Measurements from ENCODE around the gene DHX40.
A peak's percentile ranks its signal among the peaks of the same experiment; 100 is the strongest.
"Not testable (repeated sequence)": the region's sequence is repeated elsewhere in the genome, so short reads cannot be mapped to it uniquely, and the experiment has no call there.

DHX40 gene

DNA sequence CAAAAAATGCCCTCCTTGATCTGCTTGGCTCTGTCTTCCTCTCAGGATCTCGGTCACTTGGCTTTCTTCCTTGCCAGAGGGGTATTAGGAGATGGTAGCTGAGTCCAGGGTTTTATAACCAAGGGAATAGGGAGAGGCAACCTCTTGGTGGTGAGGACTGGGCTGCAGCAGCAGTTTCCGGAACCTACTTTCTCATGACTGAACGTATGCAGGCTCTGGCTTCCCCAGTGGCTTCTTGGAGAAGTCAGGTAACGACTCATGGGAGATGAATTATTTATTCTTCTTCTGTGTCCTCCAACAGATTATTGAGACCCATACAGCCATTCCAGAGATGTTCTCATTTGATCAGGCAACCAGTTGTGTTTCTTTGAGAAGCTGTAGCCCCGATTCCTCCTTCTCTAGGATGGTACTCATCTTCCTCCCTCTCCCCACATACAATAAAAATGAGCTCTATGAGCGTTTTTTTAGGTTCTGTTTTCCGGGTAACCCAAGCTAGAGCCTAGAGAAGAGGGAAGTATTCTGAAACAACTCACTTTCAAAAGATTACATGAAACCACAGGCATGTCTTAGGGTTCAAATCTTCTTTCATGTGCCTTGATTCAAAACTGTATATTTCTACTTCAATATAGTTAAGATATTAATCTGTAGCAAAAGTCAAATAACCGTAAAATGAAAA lies 22.3 kb upstream of the DHX40 start:
- TF ChIP-seq CTCF (IDR thresholded peaks at IDR 0.05; ENCODE audit: extremely low read depth, missing control alignments) = no peak
- no peak for DNase-seq (ENCODE audit: low spot score)

DNA sequence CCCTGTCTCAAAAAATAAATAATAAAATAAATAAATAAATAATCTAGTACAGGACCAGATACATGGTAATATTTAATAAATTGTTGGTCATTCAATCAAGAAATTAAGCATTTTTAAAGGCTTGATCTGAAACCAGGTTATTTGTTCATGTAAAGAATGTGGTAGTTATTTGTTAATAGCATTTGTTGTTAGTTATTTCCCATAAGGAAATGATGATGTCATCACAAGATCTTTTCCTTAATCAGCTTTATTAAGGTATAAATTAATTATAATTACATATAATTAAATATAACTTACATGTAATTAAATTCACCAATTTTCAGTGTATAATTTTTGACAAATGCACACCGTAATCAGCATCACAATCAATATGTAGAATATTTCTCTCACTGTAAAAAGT lies 19.5 kb upstream of the DHX40 start:
- DNase-seq (ENCODE audit: low spot score) = no peak
- no peak for TF ChIP-seq CTCF (IDR thresholded peaks at IDR 0.05; ENCODE audit: extremely low read depth, missing control alignments)

DNA sequence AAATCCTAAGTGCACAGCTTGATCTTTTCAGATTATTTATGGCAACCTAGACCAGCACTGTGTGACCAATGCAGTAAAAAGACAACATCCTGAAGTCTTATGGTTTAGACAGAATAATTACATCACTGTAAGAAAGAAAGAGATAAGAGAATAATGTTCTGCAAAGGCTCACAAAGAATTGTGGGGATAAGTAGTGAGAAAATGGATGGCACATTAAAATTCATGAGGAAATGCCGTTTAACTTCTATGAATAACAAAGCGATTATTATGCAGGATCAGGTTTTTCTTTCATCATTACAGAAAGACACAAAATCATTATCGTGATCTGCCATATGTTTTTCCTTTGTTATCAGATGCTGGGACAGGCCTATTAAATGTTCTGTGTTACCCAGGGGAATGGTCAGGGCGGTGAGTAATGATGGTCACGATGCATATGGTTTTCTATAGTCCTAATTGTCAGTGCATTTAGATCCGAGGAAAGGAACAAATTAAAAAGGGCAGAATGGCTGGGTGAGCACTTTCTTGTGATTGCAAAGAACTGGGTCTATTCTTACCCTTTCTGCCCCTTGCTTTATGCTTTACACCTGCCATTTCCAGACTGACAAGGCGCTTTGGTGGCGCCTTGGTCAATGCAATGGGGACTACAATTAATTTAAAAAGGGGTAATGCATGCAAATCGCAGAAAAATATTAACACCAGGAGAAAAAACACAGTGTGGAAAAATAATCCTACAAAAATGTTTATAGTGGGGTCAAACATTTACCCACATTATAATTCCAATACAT lies 18.1 kb upstream of the DHX40 start:
- TF ChIP-seq CTCF (IDR thresholded peaks at IDR 0.05; ENCODE audit: extremely low read depth, missing control alignments) = no peak
- DNase-seq (ENCODE audit: low spot score) = no peak

DNA sequence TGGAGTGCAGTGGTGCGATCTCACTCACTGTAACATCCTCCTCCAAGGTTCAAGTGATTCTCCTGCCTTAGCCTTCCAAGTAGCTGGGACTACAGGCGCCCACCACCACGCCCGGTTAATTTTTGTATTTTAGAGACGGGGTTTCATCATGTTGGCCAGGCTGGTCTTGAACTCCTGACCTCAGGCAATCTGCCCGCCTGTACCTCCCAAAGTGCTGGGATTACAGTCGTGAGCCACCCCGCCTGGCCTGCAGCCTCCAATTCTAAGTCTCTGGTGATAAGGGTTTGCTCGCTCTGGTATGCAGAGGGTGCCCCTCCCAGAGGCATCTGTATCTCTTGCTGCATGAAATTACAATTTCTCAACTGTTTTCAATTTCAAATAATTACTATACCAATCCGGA lies 16.4 kb upstream of the DHX40 start:
- DNase-seq (ENCODE audit: low spot score) = not testable (repeated sequence)

DNA sequence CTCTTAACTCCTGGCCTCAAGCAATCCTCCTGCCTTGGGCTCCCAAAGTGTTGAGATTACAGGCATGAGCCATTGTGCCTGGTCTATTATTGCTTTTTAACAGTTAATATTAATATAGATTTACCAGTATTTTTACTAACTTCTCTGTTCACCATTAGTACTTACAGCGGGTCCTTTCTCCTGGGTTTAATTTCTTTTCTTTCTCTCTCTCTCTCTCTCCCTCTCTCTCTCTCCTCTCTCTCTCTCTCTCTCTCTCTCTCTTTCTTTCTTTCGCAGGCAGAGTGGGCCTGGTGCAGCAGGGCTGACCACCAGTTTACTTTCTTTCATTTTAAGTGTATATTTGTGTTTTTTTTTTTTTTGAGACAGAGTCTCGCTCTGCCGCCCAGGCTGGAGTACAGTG lies 14.7 kb upstream of the DHX40 start:
- no peak for TF ChIP-seq CTCF (IDR thresholded peaks at IDR 0.05; ENCODE audit: extremely low read depth, missing control alignments)
- DNase-seq (ENCODE audit: low spot score) = no peak

DNA sequence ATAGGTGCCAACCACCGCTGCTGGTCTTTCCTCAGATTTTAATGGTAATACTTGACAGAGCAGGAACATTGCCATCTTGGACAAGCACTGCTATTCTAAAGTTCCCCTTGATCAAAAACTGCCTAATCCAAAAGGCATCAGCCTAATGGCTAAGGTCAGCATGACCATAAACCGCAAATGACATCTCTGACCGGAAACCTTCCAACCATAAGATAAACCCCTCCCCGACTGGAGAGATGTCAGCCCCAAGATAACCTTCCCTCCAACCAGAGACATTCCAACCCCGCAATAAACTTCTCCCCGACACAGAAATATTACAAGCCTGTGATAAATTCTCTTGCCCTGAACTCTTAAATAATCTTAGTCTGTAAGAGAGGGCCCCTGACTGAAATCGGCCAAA lies 7.4 kb upstream of the DHX40 start:
- no peak for DNase-seq (ENCODE audit: low spot score)

GRCh38 chr17:59558953-59559352 lies 6.5 kb upstream of the DHX40 start:
- no peak for TF ChIP-seq CTCF (IDR thresholded peaks at IDR 0.05; ENCODE audit: extremely low read depth, missing control alignments)
- DNase-seq (ENCODE audit: low spot score) = no peak

More for the DNA sequence above, 7.4 kb upstream of the DHX40 start:
- no peak for TF ChIP-seq CTCF (IDR thresholded peaks at IDR 0.05; ENCODE audit: extremely low read depth, missing control alignments)

DNA sequence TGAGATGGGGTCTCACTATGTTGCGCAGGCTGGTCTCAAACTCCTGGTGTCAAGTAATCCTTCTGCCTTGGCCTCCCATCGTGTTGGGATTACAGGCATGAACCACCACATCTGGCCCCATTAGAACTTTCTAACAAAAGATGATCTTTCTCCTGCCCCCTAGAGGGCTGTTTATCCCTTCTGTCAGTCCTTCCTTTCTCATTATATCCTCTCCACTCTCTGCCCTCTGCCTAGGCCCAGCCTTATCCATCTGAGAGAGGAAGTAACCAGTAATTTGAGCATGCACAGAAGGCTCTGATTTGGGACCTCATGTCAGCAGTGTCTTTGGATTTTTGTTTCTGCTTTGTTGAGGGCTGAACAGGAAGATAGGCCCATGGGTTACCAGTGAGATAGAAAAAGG lies 4.4 kb upstream of the DHX40 start:
- no peak for TF ChIP-seq CTCF (IDR thresholded peaks at IDR 0.05; ENCODE audit: extremely low read depth, missing control alignments)
- peak; percentile 29 for DNase-seq (ENCODE audit: low spot score)

All from GM20000 (cell line).